Measurements from ENCODE around the gene GPR82.
A peak's percentile ranks its signal among the peaks of the same experiment; 100 is the strongest.
"Not testable (repeated sequence)": the region's sequence is repeated elsewhere in the genome, so short reads cannot be mapped to it uniquely, and the experiment has no call there.

The GPR82 gene

DNA sequence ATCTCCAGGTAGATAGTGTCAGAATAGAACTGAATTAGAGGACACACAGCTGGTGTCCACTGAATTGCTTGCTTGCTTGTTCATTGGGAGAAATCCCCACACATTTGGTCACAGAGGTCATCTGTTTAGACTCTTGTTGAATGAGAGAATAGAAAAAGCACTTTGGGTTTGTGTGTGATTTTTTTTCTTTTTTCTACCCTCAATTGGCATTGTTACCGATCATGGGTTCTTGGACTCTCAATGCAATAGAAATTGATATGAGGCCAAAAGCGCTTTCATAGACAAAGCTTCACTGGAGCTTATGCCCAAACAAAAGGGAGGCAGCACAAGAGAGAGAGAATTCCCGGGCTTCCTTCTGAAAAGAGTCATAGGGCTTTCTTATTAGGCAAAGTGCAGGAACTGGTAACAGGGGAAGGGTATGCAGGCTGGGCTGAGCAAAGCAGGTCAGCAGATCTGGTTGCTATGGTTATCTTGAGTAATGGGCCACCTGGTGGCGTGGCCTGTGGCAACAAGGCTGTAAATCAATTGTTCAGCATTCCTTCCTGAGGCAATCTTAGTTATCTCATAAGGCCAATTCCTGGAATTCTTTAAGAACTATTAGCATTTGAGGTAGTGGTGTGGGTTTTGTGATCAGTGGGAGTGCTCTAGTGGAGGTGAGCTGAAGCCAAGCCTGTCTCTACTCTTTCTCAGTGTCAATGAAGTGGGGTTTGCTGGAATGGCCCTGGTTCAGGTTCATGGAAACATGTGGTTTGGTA is 5.3 kb upstream of the GPR82 start:
- DNase-seq (ENCODE audit: low read depth), result no peak

DNA sequence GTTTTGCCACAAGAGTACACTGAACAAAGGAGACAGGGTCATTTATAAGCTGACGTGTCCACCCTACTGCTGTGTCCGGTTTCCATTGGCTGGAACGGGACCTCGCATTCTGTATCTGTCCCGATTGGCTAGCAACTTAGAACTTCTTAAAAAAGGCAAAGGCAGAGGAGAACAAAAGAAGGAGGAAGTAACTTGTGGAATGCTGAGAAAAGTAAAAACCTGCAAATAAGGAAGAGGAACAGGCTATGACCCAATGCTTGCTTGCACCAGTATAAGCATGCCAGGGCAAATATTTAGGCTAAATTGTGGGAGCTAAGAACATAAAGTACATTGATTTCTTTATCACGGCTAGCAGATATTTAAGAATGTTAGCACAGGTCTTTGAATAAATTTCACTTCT is 4.4 kb upstream of the GPR82 start:
- DNase-seq (ENCODE audit: low read depth), result not testable (repeated sequence)

DNA sequence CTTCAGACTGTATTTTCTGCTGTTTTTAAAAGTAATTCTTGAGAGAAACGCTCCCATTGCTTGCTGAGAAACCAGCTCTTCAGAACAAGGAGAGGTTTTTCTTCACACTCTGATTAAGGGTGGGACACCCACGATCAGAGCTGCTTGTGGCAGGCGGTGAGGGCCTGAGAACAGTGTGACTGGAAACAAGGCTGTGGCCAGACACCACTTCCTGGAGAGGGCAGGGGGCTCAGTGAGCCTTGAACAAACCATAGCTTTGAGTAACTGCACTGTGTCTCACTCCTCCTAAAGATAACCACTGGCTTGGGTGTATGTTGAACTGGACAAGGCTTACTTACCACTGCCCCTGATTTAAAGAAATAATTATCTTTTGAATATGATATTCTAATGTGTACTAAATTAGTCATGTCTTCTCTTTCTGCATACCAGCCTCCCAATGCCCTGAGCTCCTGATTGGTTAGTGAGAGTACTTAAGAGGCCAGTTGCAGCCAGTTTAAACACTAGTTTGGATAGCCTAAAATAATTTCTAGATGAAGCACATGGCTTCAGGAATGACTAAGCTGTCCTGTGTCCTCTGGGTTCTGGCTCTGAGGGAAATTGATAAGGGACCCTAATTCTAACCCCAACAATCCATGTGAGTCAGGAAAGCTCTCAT is 3.7 kb upstream of the GPR82 start:
- peak; percentile 11 for DNase-seq (ENCODE audit: low read depth)

DNA sequence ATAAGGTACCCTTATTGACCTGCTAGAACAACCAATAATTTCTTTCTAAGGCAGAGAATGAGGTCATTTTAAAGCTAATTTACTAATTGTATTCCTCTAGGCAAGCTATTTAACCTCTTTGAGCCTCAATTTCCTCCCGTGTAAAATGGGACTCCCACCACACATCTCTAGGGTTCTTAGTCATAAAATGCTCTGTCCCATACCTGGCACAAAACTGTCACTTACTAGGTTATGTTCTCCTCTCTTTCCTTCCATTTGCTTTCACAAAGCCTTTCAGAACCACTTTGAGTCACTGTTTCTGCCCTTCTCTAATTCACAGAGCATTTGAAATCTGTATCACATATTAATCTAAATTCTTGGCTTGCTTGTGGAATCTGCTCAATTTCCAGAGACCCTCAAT is 2.4 kb upstream of the GPR82 start:
- DNase-seq (ENCODE audit: low read depth), result no peak

DNA sequence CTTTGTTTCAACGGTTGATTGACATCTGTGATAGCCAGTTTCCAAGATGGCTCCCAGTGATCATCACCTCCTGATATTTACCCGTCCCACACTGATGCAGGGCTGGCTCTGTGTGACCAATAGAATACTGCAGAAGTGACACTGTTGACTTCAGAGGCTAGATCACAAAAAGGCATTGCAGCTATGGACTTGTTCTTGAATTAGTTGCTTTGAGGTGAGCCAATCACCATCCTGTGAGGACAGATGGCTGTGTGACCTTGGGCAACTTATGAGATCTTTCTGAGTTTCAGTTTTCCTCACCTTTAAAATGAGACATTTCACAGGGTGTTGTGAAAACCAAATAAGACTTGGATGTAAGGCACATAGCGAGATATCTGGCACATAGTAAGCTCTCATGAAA is 1.8 kb upstream of the GPR82 start:
- DNase-seq (ENCODE audit: low read depth), result no peak

DNA sequence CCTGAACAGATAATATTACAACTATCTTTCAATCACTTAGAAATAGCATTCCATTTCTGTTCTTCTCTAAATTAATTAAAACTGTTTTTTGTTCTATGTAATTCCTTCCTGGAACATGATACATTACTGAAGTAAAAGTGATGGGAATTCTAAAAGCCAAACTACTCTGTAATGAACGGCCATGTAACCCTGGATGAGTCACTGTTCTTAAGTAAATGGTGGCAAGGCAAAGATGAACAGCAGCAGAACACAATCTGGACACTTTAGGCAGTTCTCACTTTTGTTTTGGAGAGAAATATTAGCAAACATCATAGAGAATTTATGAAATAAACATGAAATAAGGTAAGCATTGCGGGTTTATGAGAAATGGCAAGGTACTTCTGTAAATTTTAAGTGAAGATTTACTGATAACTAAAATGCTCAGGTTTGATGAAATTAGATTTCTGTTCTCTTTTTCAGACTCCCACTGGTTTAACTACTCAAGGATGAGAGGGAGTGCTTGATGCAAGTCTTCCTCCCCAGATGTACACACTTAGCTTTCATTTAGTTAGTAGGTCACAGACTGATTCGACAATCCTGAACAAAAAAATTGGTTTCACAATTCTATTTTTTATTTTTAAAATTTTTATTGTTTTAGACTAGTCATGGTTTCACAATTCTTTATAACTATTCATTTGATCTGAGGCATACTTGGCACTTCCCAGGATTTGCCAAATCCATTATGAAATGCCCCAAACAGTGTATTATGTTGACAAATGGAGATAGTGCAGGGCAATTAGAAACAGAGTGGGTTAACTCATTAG is 964 bp upstream of the GPR82 start:
- DNase-seq (ENCODE audit: low read depth), result no peak

DNA sequence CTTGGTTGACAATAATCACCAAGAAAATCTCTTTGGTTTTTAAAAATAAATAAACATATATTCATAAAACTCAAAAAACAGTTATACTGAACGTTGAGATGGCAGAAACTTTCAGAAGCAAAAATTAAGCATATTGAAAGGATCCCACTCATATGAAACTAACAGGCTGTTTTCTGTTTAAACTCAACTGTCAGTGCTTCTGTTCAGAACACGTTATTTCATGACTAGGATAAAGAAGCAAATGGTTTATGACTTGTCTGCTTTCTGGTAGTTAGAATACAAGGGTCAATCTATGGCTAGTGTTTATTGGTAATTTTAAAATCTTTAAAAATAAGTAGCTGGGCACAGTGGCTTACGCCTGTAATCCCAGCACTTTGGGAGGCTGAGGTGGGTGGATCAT is 4.1 kb downstream of the GPR82 start:
- DNase-seq (ENCODE audit: low read depth), result no peak

DNA sequence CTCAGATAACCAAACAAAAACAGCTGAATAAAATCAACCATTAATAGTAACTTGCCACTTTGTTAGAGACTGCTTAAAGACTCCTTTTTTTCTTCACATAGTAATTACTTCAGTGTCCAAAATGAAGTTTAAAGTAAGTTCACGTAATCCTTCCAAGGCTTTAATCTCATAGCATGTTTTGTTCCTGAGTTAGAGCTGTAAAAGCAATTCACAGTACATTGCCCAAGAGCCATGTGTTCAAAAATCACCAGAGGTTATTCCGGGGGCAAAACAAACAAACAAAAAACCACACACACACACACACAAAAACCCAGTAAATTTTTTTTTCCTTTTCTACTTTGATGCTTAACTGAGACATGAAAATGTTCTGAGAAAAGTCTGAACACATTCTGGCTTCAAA is 6.1 kb downstream of the GPR82 start:
- no peak for DNase-seq (ENCODE audit: low read depth)

DNA sequence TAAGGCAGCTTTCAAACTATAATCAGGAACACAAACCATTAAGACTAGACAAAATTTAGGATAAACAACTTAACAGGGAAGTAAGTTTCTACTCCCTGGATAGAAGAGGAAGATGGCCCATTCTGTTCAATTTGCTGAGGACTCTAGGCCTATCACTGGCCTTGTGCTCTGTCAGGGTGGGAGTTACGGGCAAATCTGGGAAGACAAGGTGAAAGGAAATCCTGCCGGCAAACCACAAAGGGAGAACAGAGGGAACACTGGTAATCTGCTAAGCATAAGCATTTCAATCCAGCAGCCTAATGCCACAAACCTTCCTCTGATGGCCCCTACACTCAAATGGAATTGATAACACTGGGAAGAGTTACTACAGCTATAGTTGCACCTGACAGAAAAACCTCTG is 8.3 kb downstream of the GPR82 start:
- DNase-seq (ENCODE audit: low read depth), result no peak

DNA sequence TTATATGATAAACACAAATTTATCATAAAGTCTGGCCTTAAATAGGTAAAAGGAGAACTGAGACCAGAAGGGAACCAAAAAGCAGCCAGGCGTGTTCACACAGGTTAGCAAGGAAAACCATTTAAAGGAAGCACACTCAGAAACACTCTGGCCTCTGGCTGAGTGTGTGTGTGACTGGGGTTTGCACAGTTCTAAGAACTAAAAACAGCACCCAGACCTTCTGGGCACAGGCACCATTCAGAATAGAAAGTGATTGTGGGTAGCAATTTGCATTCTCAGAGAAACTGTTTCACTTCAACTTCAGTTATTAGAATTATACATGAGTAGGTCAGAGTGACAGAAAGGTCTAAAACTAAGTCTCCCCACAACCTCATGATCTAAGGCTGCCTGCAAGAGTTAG is 10.0 kb downstream of the GPR82 start:
- DNase-seq (ENCODE audit: low read depth), result no peak

DNA sequence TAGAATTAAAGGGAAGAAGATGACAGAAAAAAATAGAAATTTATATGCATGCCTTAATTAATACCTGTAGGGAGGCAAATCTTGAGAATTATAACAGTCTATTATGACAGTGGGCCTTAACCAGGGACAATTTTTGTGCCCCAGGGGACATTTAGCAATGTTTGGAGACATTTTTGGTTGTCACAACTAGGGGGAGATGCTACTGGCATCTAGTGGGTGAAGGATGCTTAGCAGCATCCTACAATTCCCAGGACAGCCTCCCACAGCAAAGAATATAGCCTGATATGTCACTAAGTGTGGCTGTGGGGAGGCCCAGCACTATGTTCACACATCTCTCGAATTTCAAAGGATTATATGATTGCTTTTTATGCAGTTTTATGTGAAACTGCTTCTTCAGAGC is 10.5 kb downstream of the GPR82 start:
- DNase-seq (ENCODE audit: low read depth), result no peak

DNA sequence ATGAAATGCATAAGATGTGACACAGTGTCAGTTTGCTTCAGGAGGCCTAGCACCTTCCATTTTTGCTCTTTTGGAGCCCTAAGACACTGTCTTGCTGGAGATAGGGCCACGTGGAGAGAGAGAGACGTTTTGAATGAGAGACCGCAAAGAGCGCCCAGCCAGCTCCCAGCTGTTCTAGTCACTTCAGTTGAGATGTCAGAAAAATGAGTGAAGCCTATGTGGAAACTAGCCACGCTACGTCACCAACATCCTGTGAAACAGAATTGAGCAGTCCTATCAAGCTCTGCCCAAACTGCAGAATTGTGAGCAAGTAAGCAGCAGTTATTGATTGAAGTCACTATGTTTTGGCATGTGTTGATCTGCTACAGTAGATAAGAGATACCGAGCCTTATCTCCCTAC is 13.1 kb downstream of the GPR82 start:
- DNase-seq (ENCODE audit: low read depth), result no peak

DNA sequence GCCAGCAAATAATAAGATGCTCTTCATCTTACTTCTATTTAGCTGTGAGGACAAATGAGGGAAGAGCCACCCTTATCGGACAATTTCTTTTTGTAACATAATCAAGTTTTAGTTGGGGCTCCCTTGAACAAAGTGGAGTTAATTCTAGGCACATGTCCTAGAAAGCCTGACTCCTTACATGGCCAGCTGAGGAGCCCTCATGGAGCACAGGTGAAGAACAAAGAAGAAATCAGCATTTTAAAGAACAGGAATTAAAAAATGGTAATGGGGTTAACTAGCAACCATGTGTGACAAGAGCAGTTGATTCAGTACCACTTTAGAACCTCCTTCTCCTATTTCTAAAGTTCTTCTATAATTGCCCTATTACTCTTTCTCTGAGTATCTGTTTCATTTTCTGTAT is 15.9 kb downstream of the GPR82 start:
- no peak for DNase-seq (ENCODE audit: low read depth)

DNA sequence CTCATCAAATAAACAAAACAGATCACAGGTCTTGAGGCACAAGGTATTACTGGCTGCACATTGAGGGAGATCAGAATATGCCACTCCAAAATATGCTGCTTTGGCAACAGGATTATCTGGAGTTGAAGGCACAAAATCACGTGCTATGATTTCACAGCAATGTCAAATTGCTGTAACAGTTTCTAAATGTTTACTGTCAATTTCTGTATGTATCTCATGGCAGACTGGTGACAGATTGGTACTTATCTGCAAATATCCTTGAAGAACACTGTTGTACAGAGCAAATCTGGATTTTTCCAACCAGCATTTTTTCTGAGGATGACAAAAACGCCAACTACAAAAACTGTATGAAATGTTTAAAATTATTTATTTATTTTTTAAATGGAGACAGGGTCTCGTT is 26.7 kb downstream of the GPR82 start:
- no peak for DNase-seq (ENCODE audit: low read depth)

DNA sequence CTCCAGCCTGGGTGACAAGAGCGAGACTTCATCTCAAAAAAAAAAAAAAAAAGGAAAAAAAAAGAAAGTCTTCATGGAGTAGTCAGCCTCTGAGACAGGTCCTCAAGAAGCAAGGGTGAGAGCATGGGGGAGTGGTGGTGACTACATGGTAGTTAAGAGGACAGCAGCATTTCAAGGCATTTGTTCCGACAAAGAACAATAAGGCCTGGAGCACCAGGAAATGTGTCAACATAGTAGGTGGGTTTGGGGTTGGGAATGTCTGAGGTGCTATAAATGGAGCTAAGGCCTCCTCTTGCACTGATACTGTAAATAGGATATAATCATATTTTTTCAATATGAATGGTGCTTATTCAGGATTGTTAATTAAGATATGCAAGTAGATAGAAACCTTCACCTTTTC is 34.4 kb downstream of the GPR82 start:
- DNase-seq (ENCODE audit: low read depth), result no peak

DNA sequence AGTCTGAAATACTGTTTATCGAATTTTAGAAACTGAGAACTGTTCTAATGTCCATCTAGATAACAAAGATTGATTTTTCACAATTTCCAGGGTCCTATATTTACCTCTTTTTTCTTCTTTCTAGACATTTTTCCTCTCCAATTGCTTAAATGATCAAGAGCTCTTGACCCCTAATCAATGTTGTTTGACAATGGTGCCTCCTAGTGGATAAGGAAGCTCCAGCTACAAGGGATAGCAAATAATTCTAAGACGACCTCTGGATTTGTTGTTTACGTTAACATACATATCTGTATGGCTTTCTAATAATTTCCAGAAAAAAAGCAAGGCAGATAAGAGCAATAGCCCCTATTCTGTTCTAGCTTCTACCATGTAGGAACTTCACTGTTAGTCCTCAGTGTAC is 35.8 kb downstream of the GPR82 start:
- DNase-seq (ENCODE audit: low read depth), result no peak

DNA sequence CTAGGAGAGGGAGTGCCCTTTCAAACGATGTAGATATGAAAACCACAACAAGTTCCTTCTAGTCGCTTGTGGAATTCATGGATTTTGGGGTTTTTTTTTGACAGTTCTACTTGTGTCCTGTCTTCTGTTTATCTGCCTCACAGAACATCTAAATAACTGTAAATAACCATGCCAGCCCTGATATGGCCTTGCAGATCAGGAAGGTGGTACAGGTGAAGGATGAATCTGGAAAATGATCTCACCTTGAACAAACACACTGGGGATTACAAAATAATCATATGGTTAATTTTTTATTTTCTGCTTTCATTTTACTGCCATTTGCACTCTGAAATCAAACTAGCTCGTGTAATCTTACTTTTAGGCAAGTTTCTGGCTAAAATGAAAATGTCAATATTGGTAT is 37.2 kb downstream of the GPR82 start:
- no peak for DNase-seq (ENCODE audit: low read depth)

DNA sequence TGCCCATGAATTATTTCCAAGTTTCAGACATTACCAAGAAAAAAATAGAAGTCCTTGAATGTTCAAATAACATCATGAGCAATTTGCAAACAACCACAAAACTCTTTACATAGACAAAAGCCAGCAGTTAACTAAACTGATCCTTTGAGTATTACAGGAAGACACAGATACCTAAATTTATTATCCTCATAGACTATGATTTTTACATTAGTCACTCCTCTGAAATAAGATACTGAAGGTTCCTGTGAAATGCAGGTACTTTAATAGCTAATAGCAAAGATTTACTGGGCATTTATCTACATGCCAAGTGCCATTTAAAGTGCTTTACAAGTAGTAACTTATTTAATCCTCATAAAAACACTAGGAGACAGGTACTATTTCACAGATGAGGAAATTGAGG is 37.7 kb downstream of the GPR82 start:
- no peak for DNase-seq (ENCODE audit: low read depth)

DNA sequence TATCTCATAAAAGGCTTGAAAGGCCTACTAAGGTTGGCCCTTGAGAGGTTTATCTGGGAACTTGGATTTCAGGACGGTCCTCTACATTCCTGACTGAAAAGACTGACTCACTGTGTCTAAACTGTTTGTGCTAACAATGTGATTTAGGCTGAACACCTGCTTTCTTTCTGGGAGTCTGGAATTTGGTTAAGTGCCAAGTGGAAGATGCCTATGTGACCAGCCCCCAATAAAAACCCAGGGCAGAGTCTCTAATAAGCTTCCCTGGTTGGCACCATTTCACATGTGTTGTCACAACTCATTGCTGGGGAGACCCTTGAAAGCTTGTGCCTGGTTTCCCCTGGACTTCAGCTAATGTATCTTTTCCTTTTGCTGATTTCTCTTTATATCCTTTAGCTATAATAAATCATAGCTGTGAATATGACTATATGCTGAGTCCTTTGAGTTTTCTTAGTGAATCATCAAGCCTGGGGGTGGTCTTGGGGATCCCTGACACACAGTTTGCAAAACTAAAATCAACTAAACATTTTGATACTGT is 55.1 kb downstream of the GPR82 start:
- DNase-seq (ENCODE audit: low read depth), result no peak
